Nephron progenitor cell (in vitro differentiated cells): ENCODE measurements around the gene SRMS.

ENCODE experiments used
- DNase-seq: peaks from one replicate; pipeline ENCODE4 v3.0.0; 2021
- H3K27ac Mint-ChIP-seq: 2 replicates; pipeline ENCODE4 v1.8.0; 2021; ENCODE audit warnings: mild to moderate bottlenecking, moderate library complexity, mixed read lengths
- H3K27me3 Mint-ChIP-seq: 2 replicates; pipeline ENCODE4 v1.8.0; 2021; ENCODE audit warnings: mild to moderate bottlenecking, low read depth, mixed read lengths; ENCODE audit not compliant: poor library complexity
- H3K36me3 Mint-ChIP-seq: 2 replicates; pipeline ENCODE4 v1.8.0; 2021; ENCODE audit warnings: low read depth, mixed read lengths
- H3K4me1 Mint-ChIP-seq: 2 replicates; pipeline ENCODE4 v1.8.0; 2021; ENCODE audit warnings: mixed read lengths
- H3K4me3 Mint-ChIP-seq: 2 replicates; pipeline ENCODE4 v1.8.0; 2021; ENCODE audit warnings: mild to moderate bottlenecking, moderate library complexity, mixed read lengths
- H3K9me3 Mint-ChIP-seq: 2 replicates; pipeline ENCODE4 v1.8.0; 2021; ENCODE audit warnings: mild to moderate bottlenecking, moderate library complexity, mixed read lengths
- TF ChIP-seq, protein P1 (sequence below): fragments of 200-600 bp; sonication (generic); IDR thresholded peaks from 2 replicates; pipeline ENCODE4 v1.5.0; 2021; ENCODE audit warnings: antibody characterized with exemption

SRMS gene

DNA sequence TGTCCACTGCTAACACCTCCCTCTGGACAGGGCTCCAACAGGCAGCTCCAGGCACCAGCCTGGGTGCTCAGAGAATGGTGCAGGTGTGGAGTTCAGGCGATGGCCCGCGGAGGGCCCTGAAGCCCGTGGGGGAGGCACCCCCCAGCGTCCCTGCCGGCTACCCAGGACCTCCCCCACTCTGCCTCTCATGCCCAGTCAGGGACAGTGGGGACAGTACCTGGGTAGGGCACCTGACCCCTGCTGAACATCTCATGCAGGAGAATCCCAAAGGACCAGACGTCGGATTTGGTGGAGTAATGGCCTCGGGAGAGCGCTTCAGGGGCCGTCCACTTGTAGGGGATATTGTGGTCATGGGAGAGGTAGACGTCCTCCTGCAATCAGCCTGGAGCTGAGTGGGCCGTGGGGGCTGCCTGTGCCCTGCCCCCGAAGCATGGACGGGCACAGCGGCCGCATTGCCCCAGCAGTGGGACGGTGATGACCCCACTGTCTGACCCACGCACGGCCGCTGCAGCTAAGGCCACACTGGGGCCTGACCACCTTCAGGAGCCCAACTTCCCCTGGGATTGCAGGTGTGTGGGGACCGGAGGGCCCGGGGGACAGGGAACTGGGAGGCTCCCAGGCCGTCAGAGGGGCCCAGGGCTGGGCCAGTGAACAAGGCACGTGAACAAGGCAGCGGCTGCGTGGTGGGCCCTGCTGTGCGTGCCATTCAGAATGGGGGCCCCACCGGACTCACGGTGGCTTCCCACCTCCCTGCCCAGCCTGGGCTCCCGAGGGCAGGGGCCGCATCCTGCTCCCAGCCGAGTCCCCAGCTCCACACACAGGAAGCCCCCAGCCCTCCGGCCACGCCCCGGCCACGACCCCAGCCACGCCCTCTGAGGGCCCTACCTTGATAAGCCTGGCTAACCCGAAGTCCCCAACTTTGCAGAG, 17.4 kb downstream of the SRMS start:
- Mint-ChIP-seq H3K4me1 (peaks cover 28% of the 10 kb centered on the region), H3K9me3 (no peaks in the 10 kb centered on the region), H3K36me3 (no peaks in the 10 kb centered on the region), H3K4me3 (no peak overlapping the region), H3K27ac (no peak overlapping the region), H3K27me3 (peaks cover 4% of the 10 kb centered on the region)
- DNase-seq = no peak
- TF ChIP-seq, protein P1, sequence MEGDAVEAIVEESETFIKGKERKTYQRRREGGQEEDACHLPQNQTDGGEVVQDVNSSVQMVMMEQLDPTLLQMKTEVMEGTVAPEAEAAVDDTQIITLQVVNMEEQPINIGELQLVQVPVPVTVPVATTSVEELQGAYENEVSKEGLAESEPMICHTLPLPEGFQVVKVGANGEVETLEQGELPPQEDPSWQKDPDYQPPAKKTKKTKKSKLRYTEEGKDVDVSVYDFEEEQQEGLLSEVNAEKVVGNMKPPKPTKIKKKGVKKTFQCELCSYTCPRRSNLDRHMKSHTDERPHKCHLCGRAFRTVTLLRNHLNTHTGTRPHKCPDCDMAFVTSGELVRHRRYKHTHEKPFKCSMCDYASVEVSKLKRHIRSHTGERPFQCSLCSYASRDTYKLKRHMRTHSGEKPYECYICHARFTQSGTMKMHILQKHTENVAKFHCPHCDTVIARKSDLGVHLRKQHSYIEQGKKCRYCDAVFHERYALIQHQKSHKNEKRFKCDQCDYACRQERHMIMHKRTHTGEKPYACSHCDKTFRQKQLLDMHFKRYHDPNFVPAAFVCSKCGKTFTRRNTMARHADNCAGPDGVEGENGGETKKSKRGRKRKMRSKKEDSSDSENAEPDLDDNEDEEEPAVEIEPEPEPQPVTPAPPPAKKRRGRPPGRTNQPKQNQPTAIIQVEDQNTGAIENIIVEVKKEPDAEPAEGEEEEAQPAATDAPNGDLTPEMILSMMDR = no peak

DNA sequence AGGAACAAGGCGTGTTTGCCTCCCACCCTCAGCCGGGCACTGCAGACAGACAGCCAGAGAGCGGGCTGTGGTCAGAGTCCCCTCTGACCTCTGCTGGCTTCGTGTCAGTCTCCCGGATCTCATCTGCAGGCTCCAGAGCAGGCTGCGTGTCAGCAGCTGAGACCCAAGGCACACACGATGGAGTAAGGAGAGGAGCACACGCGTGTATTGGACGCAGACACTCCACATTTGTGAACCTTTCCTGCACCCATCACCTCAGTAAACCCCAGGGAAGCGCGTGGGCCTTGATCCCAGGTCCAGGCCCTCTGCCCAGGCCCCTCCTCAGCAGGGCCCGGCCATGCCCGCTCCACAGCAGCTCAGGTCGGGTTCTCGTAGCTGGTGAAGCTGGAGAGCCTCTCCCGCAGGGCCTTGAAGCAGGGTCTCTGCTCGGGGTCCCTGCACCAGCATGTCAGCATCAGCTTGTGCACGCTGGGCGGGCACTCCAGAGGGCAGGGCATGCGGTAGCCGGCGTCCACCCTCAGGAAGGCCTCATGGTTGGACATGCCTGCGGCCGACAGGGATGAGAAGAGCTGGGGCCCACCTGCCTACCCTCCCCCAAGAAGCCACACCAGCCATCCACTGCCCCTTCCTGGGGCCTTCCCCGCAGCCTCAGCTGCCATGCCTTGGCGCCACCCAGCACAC, 18.2 kb downstream of the SRMS start:
- TF ChIP-seq, protein P1 = no peak
- H3K9me3 Mint-ChIP-seq = no peaks in the 10 kb centered on the region

DNA sequence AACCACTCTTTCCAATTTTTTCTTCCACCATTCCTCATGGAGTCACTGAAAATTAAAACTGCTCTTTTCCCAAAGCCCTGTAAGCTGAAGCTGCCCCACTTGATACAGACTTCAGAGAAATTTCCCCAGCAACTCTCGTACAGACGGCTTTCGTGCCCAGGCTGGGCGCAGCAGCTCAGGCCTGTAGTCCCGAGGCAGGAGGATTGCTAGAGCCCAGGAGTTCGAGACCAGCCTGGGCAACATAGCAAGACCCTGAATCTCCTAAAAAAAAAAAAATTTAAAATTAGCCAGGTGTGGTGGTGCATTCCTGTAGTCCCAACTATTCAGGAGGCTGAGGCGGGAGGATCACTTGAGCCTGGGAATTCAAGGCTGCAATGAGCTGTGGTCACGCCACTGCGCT, 20.4 kb downstream of the SRMS start:
- peaks cover 3% of the 10 kb centered on the region for H3K9me3 Mint-ChIP-seq
- no peak overlapping the region for H3K4me3 Mint-ChIP-seq
- no peak for DNase-seq
- TF ChIP-seq, protein P1 = no peak
- H3K27me3 Mint-ChIP-seq = peaks cover 4% of the 10 kb centered on the region
- H3K4me1 Mint-ChIP-seq = peaks cover 47% of the 10 kb centered on the region
- peaks cover 23% of the 10 kb centered on the region for H3K36me3 Mint-ChIP-seq
- H3K27ac Mint-ChIP-seq = no peak overlapping the region

More for the DNA sequence above, 18.2 kb downstream of the SRMS start:
- DNase-seq = no peak
- Mint-ChIP-seq H3K36me3 (peaks cover 4% of the 10 kb centered on the region), H3K27me3 (peaks cover 4% of the 10 kb centered on the region), H3K27ac (no peak overlapping the region), H3K4me1 (peaks cover 36% of the 10 kb centered on the region), H3K4me3 (no peak overlapping the region)

DNA sequence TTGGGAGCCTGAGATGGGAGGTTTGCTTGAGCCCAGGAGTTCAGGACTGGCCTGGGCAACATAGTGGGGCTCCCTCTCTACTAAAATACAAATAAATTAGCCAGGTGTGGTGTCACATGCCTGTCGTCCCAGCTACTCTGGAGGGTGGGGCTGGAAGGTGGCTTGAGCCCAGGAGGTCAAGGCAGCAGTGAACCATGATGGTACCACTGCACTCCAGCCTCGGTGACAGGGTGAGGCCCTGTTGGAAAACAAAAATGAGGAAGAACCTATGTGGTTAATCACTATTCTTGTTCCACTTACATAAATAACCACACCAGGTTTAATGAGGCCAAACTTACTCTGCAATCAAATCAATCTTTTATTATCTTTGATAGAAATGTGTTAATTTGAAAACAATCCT, 21.6 kb downstream of the SRMS start:
- TF ChIP-seq, protein P1 = no peak
- peaks cover 45% of the 10 kb centered on the region for H3K4me1 Mint-ChIP-seq
- peaks cover 4% of the 10 kb centered on the region for H3K27me3 Mint-ChIP-seq
- no peak overlapping the region for H3K4me3 Mint-ChIP-seq
- H3K27ac Mint-ChIP-seq = no peak overlapping the region
- peaks cover 3% of the 10 kb centered on the region for H3K9me3 Mint-ChIP-seq
- peaks cover 23% of the 10 kb centered on the region for H3K36me3 Mint-ChIP-seq
- no peak for DNase-seq

DNA sequence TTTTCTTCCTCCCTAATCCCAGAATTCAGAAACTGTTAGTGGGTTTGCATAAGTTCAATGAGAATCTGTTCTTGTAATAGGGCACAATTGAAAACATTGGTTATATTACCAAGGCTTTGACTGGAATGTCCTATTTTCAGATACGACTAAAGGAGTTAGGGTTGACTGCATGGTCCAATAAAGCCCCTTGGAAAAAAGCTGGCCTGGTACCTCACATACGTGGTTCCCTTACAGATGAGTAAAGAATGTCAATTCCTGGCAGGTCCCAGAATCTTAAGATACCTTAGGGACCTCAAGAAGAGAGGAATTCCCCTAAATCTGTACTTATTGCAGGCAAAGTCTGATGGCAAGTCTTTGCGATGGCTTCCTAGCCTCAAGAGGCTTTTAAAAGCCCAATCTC, 22.4 kb downstream of the SRMS start:
- Mint-ChIP-seq H3K36me3 (peaks cover 23% of the 10 kb centered on the region), H3K4me3 (no peak overlapping the region), H3K27ac (no peak overlapping the region), H3K27me3 (peaks cover 4% of the 10 kb centered on the region), H3K9me3 (peaks cover 3% of the 10 kb centered on the region), H3K4me1 (peaks cover 45% of the 10 kb centered on the region)
- no peak for DNase-seq
- TF ChIP-seq, protein P1 = no peak
